Lung (tissue), 12 donors: ENCODE results near the gene HBB. TPM values are rescaled to one million over a fixed set of nuclear protein-coding genes. Genes with fewer than 3 reads are reported as not detected.

ENCODE experiments used
- ATAC-seq: fragments of 200-7000 bp; cut with Tn5 transposase; one replicate; pipeline ENCODE4 v1.9.1; 2020; ENCODE audit warnings: moderate number of reproducible peaks; ENCODE audit not compliant: insufficient read depth, low FRiP score
- DNase-seq, 3 donors: peaks; one replicate each; pipeline ENCODE4 v3.0.0-alpha.2; 2013 to 2017
- H3K27ac ChIP-seq, 2 donors: one replicate each; pipeline ENCODE4 v1.5.1; 2013; ENCODE audit warnings: mild to moderate bottlenecking in 2 of 2, moderate library complexity in 2 of 2, control low read depth in 1 of 2, inconsistent platforms in 1 of 2, low read depth in 1 of 2, low read length in 1 of 2
- H3K27me3 ChIP-seq, 3 donors: one replicate each; pipeline ENCODE4 v1.5.1; 2013; ENCODE audit warnings: low read length in 2 of 3; ENCODE audit not compliant: control insufficient read depth in 3 of 3, insufficient read depth in 3 of 3
- H3K36me3 ChIP-seq, 4 donors: one replicate each; pipeline ENCODE4 v1.5.1; 2013; ENCODE audit warnings: low read length in 4 of 4, mild to moderate bottlenecking in 1 of 4, moderate library complexity in 1 of 4; ENCODE audit not compliant: control insufficient read depth in 4 of 4, insufficient read depth in 4 of 4
- H3K4me1 ChIP-seq, 5 donors: one replicate each; pipeline ENCODE4 v1.5.1; 2013; ENCODE audit warnings: low read length in 5 of 5, mild to moderate bottlenecking in 2 of 5, moderate library complexity in 1 of 5; ENCODE audit not compliant: control insufficient read depth in 5 of 5, insufficient read depth in 5 of 5
- H3K4me3 ChIP-seq: one replicate; pipeline ENCODE4 v1.5.1; 2013; ENCODE audit warnings: mild to moderate bottlenecking, control low read depth, moderate library complexity
- H3K9ac ChIP-seq, 2 donors: one replicate each; pipeline ENCODE4 v1.5.1; 2013; ENCODE audit warnings: low read length in 2 of 2, control low read depth in 1 of 2; ENCODE audit not compliant: insufficient read depth in 1 of 2
- H3K9me3 ChIP-seq, 4 donors: one replicate each; pipeline ENCODE4 v1.5.1; 2013; ENCODE audit warnings: low read length in 3 of 4, mild to moderate bottlenecking in 1 of 4, moderate library complexity in 1 of 4; ENCODE audit not compliant: control insufficient read depth in 4 of 4, insufficient read depth in 3 of 4
- WGBS, 2 donors: extraction: QIAGEN DNeasy Blood & Tissue Kit; methylation state at CpG; one replicate each; pipeline ENCODE4 v1.1.7; 2013; 5-methylcytosine and 5-hydroxymethylcytosine counted together
- polyA plus RNA-seq, 2 donors: library from polyadenylated mRNA; stranded (reverse); fragments of 200-250 nt; gene quantifications; one replicate each; pipeline ENCODE4 v1.2.1, GENCODE V29; 2013
- total RNA-seq, 2 donors: library from RNA; depleted of rRNA in 1 of 2; stranded (reverse); fragments of >200 nt in 1 of 2; gene quantifications; one replicate each; pipeline ENCODE4 v1.2.1, GENCODE V29; 2014 to 2021
- TF ChIP-seq, protein P1 (sequence below): IDR thresholded peaks from 2 replicates; pipeline ENCODE4 v1.5.1; 2012; ENCODE audit warnings: mild to moderate bottlenecking; ENCODE audit errors: control extremely low read depth, extremely low read depth
- donor health status: control.
- donor health status: control.
- donor health status: Bipolar disorder and iron deficiency.
- donor health status: healthy.
- donor health status: DM: yes; HTN: yes; CAD: no.

HBB gene
- total and polyA plus RNA-seq, 4 donors: 39.4 to 1,072 (median 651) TPM

DNA sequence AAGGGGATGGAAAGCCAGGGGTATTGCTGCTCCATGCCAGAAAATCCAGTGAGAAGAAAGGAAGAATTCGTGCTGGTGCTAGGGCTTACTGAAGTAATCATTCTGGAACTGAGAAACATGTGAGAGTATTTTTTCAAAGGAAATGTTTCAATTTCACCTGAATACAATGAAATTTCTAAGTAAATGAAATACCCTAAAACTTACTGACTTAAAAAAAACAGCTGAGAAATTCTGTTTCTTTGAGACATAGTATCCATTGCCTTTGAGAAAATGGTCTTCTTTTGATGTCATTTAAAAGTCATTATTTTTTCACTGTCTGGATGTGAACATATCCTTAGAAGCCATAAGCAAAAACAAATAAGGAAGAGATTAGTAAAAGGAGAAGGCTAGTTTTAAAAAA, 26.3 kb downstream of the HBB start, which contains the start of gene OR51V1:
Gene OR51V1 (minus strand): TSS at position 101 of the 400 bp plus-strand sequence. CDS start 0 bp downstream, at position 101.
- ATAC-seq (no peak), DNase-seq (no peak)
- TF ChIP-seq, protein P1, sequence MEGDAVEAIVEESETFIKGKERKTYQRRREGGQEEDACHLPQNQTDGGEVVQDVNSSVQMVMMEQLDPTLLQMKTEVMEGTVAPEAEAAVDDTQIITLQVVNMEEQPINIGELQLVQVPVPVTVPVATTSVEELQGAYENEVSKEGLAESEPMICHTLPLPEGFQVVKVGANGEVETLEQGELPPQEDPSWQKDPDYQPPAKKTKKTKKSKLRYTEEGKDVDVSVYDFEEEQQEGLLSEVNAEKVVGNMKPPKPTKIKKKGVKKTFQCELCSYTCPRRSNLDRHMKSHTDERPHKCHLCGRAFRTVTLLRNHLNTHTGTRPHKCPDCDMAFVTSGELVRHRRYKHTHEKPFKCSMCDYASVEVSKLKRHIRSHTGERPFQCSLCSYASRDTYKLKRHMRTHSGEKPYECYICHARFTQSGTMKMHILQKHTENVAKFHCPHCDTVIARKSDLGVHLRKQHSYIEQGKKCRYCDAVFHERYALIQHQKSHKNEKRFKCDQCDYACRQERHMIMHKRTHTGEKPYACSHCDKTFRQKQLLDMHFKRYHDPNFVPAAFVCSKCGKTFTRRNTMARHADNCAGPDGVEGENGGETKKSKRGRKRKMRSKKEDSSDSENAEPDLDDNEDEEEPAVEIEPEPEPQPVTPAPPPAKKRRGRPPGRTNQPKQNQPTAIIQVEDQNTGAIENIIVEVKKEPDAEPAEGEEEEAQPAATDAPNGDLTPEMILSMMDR: no peak
- Histone ChIP-seq H3K36me3 (no peaks in the 10 kb centered on the region), H3K4me1 (no peaks in the 10 kb centered on the region), H3K9ac (no peak within 1 kb of the TSS), H3K27me3 (no peaks in the 10 kb centered on the region), H3K4me3 (no peak within 1 kb of the TSS), H3K9me3 (no peaks in the 10 kb centered on the region), H3K27ac (no peak within 1 kb of the TSS)
- 64 to 72% methylated on average over 1 of the region's 1 CpG for WGBS, 2 donors

DNA sequence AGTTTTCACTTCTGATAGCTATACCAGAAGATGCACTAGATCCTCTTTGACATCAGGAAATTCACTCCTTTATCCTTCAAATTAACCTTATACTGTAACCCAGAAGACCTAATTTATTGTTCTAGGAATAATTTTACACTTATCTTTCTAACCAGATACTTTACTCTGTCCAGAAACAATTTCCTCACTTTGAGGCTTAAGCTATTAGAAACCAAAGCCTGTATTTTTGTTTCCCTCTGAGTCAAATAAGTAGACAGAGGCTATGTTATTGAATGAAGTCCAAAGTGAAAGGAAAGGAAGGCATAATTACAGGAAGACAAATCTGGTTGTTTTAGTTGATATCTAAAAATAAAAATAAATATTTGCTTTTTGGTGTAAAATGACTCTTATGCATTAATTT, 28.6 kb downstream of the HBB start:
- Histone ChIP-seq H3K4me1 (no peaks in the 10 kb centered on the region), H3K9ac (no peak overlapping the region), H3K27ac (no peak overlapping the region), H3K9me3 (peaks cover 0 to 3% (median 0%) of the 10 kb centered on the region in 4 donors), H3K36me3 (no peaks in the 10 kb centered on the region), H3K27me3 (no peaks in the 10 kb centered on the region), H3K4me3 (no peak overlapping the region)
- TF ChIP-seq, protein P1: no peak
- no peak for DNase-seq
- ATAC-seq: no peak

DNA sequence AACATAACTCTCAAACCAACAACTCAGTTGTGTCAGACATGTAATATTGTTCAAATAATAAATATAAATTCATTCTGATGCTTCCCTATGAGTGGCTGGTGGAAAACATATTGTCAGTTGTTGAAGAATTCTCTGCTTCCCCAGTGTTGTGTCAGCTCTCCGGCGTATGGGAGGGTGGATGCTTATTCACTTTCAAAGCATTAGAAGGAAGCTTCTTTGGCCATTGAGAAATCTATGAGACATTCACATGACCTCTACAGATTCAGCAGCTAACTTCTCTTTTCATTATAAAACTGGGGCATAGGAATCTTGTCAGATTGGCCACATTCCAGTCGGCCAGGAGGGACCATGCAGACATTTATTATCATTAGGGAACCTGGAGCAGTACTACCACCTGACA, 29.3 kb downstream of the HBB start:
- TF ChIP-seq, protein P1: no peak
- DNase-seq (no peak), ATAC-seq (no peak)
- Histone ChIP-seq H3K9ac (no peak overlapping the region), H3K4me1 (no peaks in the 10 kb centered on the region), H3K4me3 (no peak overlapping the region), H3K9me3 (peaks cover 0 to 3% (median 0%) of the 10 kb centered on the region in 4 donors), H3K27ac (no peak overlapping the region), H3K36me3 (no peaks in the 10 kb centered on the region), H3K27me3 (no peaks in the 10 kb centered on the region)
- WGBS, 2 donors: 52 to 64% methylated on average over 3 of the region's 3 CpGs

DNA sequence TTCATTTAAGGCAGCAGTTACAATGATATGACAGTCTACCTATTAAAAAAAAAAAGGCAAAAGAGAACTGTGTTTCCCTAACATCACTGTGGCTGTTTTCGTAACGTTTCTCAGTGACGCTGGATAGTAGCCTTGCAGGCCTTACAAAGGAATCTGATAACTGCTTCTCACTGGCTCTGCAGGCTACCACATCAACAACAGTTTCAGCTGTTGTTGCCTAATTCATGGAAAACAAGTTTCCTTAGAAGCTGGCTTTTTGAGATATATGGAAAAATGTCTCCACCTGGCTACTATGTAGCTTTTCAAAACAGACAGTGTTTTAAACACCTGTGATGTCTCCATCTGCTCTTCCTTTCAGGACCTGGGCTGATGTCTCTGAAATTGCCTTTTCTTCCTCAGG, 30.1 kb downstream of the HBB start:
- WGBS, 2 donors: 70 to 71% methylated on average over 3 of the region's 3 CpGs
- Histone ChIP-seq H3K27me3 (no peaks in the 10 kb centered on the region), H3K9ac (no peak overlapping the region), H3K4me3 (no peak overlapping the region), H3K27ac (no peak overlapping the region), H3K4me1 (no peaks in the 10 kb centered on the region), H3K36me3 (no peaks in the 10 kb centered on the region), H3K9me3 (peaks cover 0 to 3% (median 0%) of the 10 kb centered on the region in 4 donors)
- no peak for DNase-seq
- TF ChIP-seq, protein P1: no peak
- no peak for ATAC-seq
